ENCODE data around the gene PDRG1.

PDRG1 gene

GRCh38 chr20:31951530-31952453, at the start of gene PDRG1:
TSS of gene PDRG1 (minus strand) at chr20:31952046. CDS start at chr20:31951961, 85 bp downstream.
- DNase-seq: peak; percentile 74

- no peak for DNase-seq
Observed at GRCh38 chr20:31998246-31998645, 46.4 kb upstream of the PDRG1 start.

GRCh38 chr20:31996996-31997395, 45.1 kb upstream of the PDRG1 start:
- DNase-seq: no peak

- no peak for DNase-seq
Observed at GRCh38 chr20:31992086-31992485, 40.2 kb upstream of the PDRG1 start.

GRCh38 chr20:31991339-31991705, 39.5 kb upstream of the PDRG1 start:
- no peak for DNase-seq

GRCh38 chr20:31990641-31991338, 38.9 kb upstream of the PDRG1 start:
- no peak for DNase-seq

GRCh38 chr20:31989030-31989645, 37.3 kb upstream of the PDRG1 start:
- DNase-seq: no peak

GRCh38 chr20:31988430-31989015, 36.7 kb upstream of the PDRG1 start:
- no peak for DNase-seq

- DNase-seq: no peak
Observed at GRCh38 chr20:31987744-31988143, 35.9 kb upstream of the PDRG1 start.

- no peak for DNase-seq
Observed at GRCh38 chr20:31984981-31985471, 33.2 kb upstream of the PDRG1 start.

- DNase-seq: no peak
Observed at GRCh38 chr20:31981784-31982183, 29.9 kb upstream of the PDRG1 start.

- no peak for DNase-seq
Observed at GRCh38 chr20:31979713-31980426, 28.0 kb upstream of the PDRG1 start.

- no peak for DNase-seq
Observed at GRCh38 chr20:31977080-31977479, 25.2 kb upstream of the PDRG1 start.

- DNase-seq: no peak
Observed at GRCh38 chr20:31975874-31976273, 24.0 kb upstream of the PDRG1 start.

- no peak for DNase-seq
Observed at GRCh38 chr20:31974951-31975487, 23.2 kb upstream of the PDRG1 start.

GRCh38 chr20:31974296-31974695, 22.4 kb upstream of the PDRG1 start:
- no peak for DNase-seq

GRCh38 chr20:31972471-31973021, 20.7 kb upstream of the PDRG1 start:
- no peak for DNase-seq

- DNase-seq: no peak
Observed at GRCh38 chr20:31969991-31970390, 18.1 kb upstream of the PDRG1 start.

GRCh38 chr20:31968291-31969126, 16.7 kb upstream of the PDRG1 start:
- no peak for DNase-seq

- DNase-seq: peak; percentile 58
Observed at GRCh38 chr20:31967830-31968249, 16.0 kb upstream of the PDRG1 start, which contains the start of gene XKR7. TSS of gene XKR7 (plus strand) at chr20:31968151. CDS start at chr20:31968176, 25 bp downstream.
